C4-2B (cell line): Measurements from ENCODE around the gene PDZD2.

Source experiments
- ZFX ChIP-seq: fragments of 450-650 bp; IDR thresholded peaks from 2 replicates; pipeline ENCODE4 v1.6.1; 2017
- TF ChIP-seq, protein P1 (sequence below): fragments of 450-650 bp; conservative IDR thresholded peaks from 2 replicates; pipeline ENCODE4 v1.5.1; 2017; ENCODE audit warnings: mild to moderate bottlenecking

DNA sequence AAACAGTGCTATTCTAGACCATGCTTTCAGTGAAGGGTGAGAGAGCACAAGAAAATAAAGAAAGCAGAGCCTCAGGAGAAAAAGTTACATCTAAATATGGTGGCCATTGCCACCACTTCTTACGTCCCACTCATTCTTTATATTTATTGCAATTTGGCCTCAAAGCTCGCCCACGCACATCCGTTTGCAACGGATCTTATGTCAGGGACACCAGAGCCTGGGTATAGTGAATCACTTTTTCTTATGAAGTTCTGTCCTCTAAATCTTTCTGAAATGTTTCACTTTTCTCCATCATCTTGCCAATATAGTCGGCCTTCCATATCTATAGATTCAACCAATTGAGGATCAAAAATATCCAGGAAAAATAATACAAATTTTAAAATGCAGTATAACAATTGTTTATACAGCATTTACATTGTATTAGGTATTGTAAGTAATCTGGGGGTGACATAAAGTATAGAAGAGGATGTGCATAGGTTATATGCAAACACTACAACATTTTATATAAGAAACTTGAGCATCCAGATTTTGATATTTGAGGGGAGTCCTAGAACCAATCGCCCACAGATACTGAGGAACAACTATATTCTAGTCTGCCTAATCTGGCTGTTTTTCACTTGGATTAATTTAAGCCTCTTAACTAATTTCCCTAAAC is 500.0 kb downstream of the PDZD2 start:
- TF ChIP-seq, protein P1, sequence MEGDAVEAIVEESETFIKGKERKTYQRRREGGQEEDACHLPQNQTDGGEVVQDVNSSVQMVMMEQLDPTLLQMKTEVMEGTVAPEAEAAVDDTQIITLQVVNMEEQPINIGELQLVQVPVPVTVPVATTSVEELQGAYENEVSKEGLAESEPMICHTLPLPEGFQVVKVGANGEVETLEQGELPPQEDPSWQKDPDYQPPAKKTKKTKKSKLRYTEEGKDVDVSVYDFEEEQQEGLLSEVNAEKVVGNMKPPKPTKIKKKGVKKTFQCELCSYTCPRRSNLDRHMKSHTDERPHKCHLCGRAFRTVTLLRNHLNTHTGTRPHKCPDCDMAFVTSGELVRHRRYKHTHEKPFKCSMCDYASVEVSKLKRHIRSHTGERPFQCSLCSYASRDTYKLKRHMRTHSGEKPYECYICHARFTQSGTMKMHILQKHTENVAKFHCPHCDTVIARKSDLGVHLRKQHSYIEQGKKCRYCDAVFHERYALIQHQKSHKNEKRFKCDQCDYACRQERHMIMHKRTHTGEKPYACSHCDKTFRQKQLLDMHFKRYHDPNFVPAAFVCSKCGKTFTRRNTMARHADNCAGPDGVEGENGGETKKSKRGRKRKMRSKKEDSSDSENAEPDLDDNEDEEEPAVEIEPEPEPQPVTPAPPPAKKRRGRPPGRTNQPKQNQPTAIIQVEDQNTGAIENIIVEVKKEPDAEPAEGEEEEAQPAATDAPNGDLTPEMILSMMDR: no peak
- no peak for TF ChIP-seq ZFX
